WTC11 (cell line): ENCODE measurements around the gene AGAP3. TPM values are rescaled to one million over a fixed set of nuclear protein-coding genes. Genes with fewer than 3 reads are reported as not detected.

Experiments used
- ATAC-seq: fragments of 200-7000 bp; cut with Tn5 transposase; 2 replicates; pipeline ENCODE4 v1.10.0; 2021; ENCODE audit warnings: mild to moderate bottlenecking, moderate library complexity
- CTCF ChIA-PET: fragments of 300-600 bp; sonication (Branson Sonifier 250); formaldehyde crosslinking; loops from one replicate; lab custom pipeline; 2021; ENCODE audit warnings: antibody characterized with exemption; lab: Charles Lee
- POLR2A ChIA-PET: fragments of 350-600 bp; sonication (Branson Sonifier 250); formaldehyde crosslinking; loops from one replicate; lab custom pipeline; 2021; ENCODE audit warnings: antibody characterized with exemption; lab: Charles Lee
- DNase-seq: peaks from one replicate; pipeline ENCODE4 v3.0.0; 2021; ENCODE audit warnings: low spot score
- H3K27ac Mint-ChIP-seq: 2 replicates; pipeline ENCODE4 v1.8.0; 2021; ENCODE audit warnings: mixed read lengths
- H3K27me3 Mint-ChIP-seq: 2 replicates; pipeline ENCODE4 v1.8.0; 2021; ENCODE audit warnings: low read depth, mild to moderate bottlenecking, moderate library complexity, mixed read lengths
- H3K36me3 Mint-ChIP-seq: 2 replicates; pipeline ENCODE4 v1.8.0; 2021; ENCODE audit warnings: mixed read lengths
- H3K4me1 Mint-ChIP-seq: 2 replicates; pipeline ENCODE4 v1.8.0; 2022; ENCODE audit warnings: mixed read lengths
- H3K4me3 Mint-ChIP-seq: 2 replicates; pipeline ENCODE4 v1.8.0; 2021; ENCODE audit warnings: mild to moderate bottlenecking, moderate library complexity, mixed read lengths
- H3K9me3 Mint-ChIP-seq: 2 replicates; pipeline ENCODE4 v1.8.0; 2021; ENCODE audit warnings: mixed read lengths
- ATF1 ChIP-seq: sonication (generic); formaldehyde crosslinking; IDR thresholded peaks from 2 replicates; pipeline ENCODE4 v1.8.1; 2023; ENCODE audit warnings: mild to moderate bottlenecking, moderate library complexity, missing genetic modification reagents
- ATF6 ChIP-seq: sonication (generic); formaldehyde crosslinking; IDR thresholded peaks from 2 replicates; pipeline ENCODE4 v1.8.1; 2023; ENCODE audit warnings: mild to moderate bottlenecking, missing genetic modification reagents
- E2F1 ChIP-seq: sonication (generic); formaldehyde crosslinking; IDR thresholded peaks from 2 replicates; pipeline ENCODE4 v1.8.0; 2022; ENCODE audit warnings: mild to moderate bottlenecking, missing genetic modification reagents
- ERG ChIP-seq: fragments of 250-450 bp; sonication (Bioruptor Pico); IDR thresholded peaks from 2 replicates; pipeline ENCODE4 v1.8.0; 2021; ENCODE audit warnings: mild to moderate bottlenecking
- IRF2 ChIP-seq: sonication (generic); formaldehyde crosslinking; IDR thresholded peaks from 2 replicates; pipeline ENCODE4 v1.8.0; 2022; ENCODE audit warnings: low read depth, missing genetic modification reagents, borderline replicate concordance
- NFYB ChIP-seq: sonication (generic); formaldehyde crosslinking; conservative IDR thresholded peaks from 2 replicates; pipeline ENCODE4 v1.8.0; 2022; ENCODE audit warnings: low read depth, missing genetic modification reagents
- NR1H2 ChIP-seq: sonication (generic); formaldehyde crosslinking; IDR thresholded peaks from 2 replicates; pipeline ENCODE4 v1.9.0; 2021; ENCODE audit warnings: mild to moderate bottlenecking, moderate library complexity, missing genetic modification reagents
- SMAD4 ChIP-seq: sonication (generic); formaldehyde crosslinking; IDR thresholded peaks from 2 replicates; pipeline ENCODE4 v1.8.0; 2022; ENCODE audit warnings: mild to moderate bottlenecking, missing genetic modification reagents
- STAT6 ChIP-seq: sonication (generic); formaldehyde crosslinking; conservative IDR thresholded peaks from 2 replicates; pipeline ENCODE4 v1.8.1; 2023; ENCODE audit warnings: mild to moderate bottlenecking, low read depth, missing genetic modification reagents, moderate library complexity
- USF2 ChIP-seq: sonication (generic); formaldehyde crosslinking; IDR thresholded peaks from 2 replicates; pipeline ENCODE4 v1.8.1; 2023; ENCODE audit warnings: mild to moderate bottlenecking, missing genetic modification reagents, moderate library complexity
- ZBTB21 ChIP-seq: sonication (generic); formaldehyde crosslinking; IDR thresholded peaks from 2 replicates; pipeline ENCODE4 v1.8.1; 2023; ENCODE audit warnings: mild to moderate bottlenecking, missing genetic modification reagents, borderline replicate concordance
- ZNF281 ChIP-seq: sonication (generic); formaldehyde crosslinking; IDR thresholded peaks from 2 replicates; pipeline ENCODE4 v1.8.0; 2023; ENCODE audit warnings: mild to moderate bottlenecking, missing genetic modification reagents
- ZNF512 ChIP-seq: sonication (generic); formaldehyde crosslinking; IDR thresholded peaks from 2 replicates; pipeline ENCODE4 v1.8.1; 2022; ENCODE audit warnings: missing genetic modification reagents, borderline replicate concordance
- total RNA-seq: library from RNA; stranded (reverse); gene quantifications from 3 replicates; pipeline ENCODE4 v1.2.3, GENCODE V29; 2021

The AGAP3 gene
- total RNA-seq, 1 experiment from 2014 or later = 163 TPM

- Mint-ChIP-seq H3K36me3 (no peaks in the 10 kb centered on the region), H3K27ac (no peak overlapping the region), H3K9me3 (no peaks in the 10 kb centered on the region), H3K4me3 (peak overlapping the region; percentile 58), H3K4me1 (peaks cover 9% of the 10 kb centered on the region; the same call in 1 of the 2 replicates), H3K27me3 (peaks cover 37% of the 10 kb centered on the region)
- TF ChIP-seq ATF1 (CRISPR knock-in tag) (no peak), E2F1 (CRISPR knock-in tag) (no peak), ZNF512 (no peak), STAT6 (CRISPR knock-in tag) (no peak), ERG (CRISPR knock-in tag) (no peak), ATF6 (no peak), ZNF281 (CRISPR knock-in tag) (no peak), USF2 (CRISPR knock-in tag) (no peak), ZBTB21 (no peak), IRF2 (CRISPR knock-in tag) (no peak), SMAD4 (no peak), NR1H2 (no peak), NFYB (CRISPR knock-in tag) (no peak)
- ChIA-PET CTCF (interaction anchor here (0.7 to 5.8 kb wide), 16 partner anchors 8 to 184 kb away, joined by 3 to 59 read pairs (median 4); no protein-coding TSS in a partner anchor), POLR2A (interaction anchor here (1.1 to 2.1 kb wide), 2 partner anchors 9 to 52 kb away, joined by 3 to 6 read pairs; no protein-coding TSS in a partner anchor)
- peak; percentile 39 for DNase-seq
- peak; percentile 19 for ATAC-seq
These were observed 80.4 kb downstream of the AGAP3 start for GRCh38 chr7:151166629-151167196.
